B cell (primary cell): ENCODE data around the gene PLCXD3. TPM values are rescaled to one million over a fixed set of nuclear protein-coding genes. Genes with fewer than 3 reads are reported as not detected.

ENCODE experiments used
- ATAC-seq: fragments of 200-7000 bp; cut with Tn5 transposase; one replicate; pipeline ENCODE4 v1.10.0; 2021; ENCODE audit warnings: low read depth, mild to moderate bottlenecking, moderate number of reproducible peaks, moderate library complexity
- CTCF ChIA-PET: fragments of 350-600 bp; sonication (Branson Sonifier 250); formaldehyde crosslinking; loops from one replicate; lab custom pipeline; 2021; ENCODE audit warnings: antibody characterized with exemption, inconsistent platforms; lab: Charles Lee
- POLR2A ChIA-PET: fragments of 350-600 bp; sonication (Branson Sonifier 250); formaldehyde crosslinking; loops from one replicate; lab custom pipeline; 2021; ENCODE audit warnings: antibody characterized with exemption; lab: Charles Lee
- DNase-seq: peaks from one replicate; pipeline ENCODE4 v3.0.0; 2013
- H2AFZ ChIP-seq: 2 replicates; pipeline ENCODE4 v1.6.1; 2012; ENCODE audit warnings: mild to moderate bottlenecking, low read depth, low read length; ENCODE audit not compliant: insufficient read depth, poor library complexity, severe bottlenecking
- H3K27ac ChIP-seq, 2 donors: 1 replicate in 1 of 2; 2 replicates in 1 of 2; pipeline ENCODE4 v1.5.1; 2012 to 2013; ENCODE audit warnings: low read length in 2 of 2, mild to moderate bottlenecking in 2 of 2, moderate library complexity in 1 of 2
- H3K27me3 ChIP-seq, 4 experiments: fragments of 200-600 bp in 1 of 4; sonication (generic) in 1 of 4; replicated peaks in 1 of 4; 1 replicate in 2 of 4; 2 replicates in 2 of 4; pipeline versions ENCODE4 v1.6.1 to v1.7.0; 2013 to 2016; ENCODE audit warnings: low read length in 3 of 4, mild to moderate bottlenecking in 2 of 4, mixed read lengths in 1 of 4, moderate library complexity in 1 of 4; ENCODE audit not compliant: insufficient read depth in 4 of 4, control insufficient read depth in 3 of 4; ENCODE audit errors: control extremely low read depth in 1 of 4
- H3K36me3 ChIP-seq, 2 experiments: replicated peaks in 1 of 2; 1 replicate in 1 of 2; 2 replicates in 1 of 2; pipeline versions ENCODE4 v1.6.1 to v1.7.1; 2013; ENCODE audit warnings: low read length in 1 of 2; ENCODE audit not compliant: insufficient read depth in 2 of 2, control insufficient read depth in 1 of 2; ENCODE audit errors: control extremely low read depth in 1 of 2, extremely low read depth in 1 of 2
- H3K4me1 ChIP-seq, 2 donors: fragments of 200-600 bp in 1 of 2; sonication (generic) in 1 of 2; 1 replicate in 1 of 2; 2 replicates in 1 of 2; pipeline versions ENCODE4 v1.5.1 to v1.6.1; 2013 to 2017; ENCODE audit warnings: low read length in 2 of 2; ENCODE audit not compliant: control insufficient read depth in 2 of 2, insufficient read depth in 2 of 2
- H3K4me2 ChIP-seq: replicated peaks from 2 replicates; pipeline ENCODE3; 2012; ENCODE audit warnings: mild to moderate bottlenecking, low read depth, low read length; ENCODE audit not compliant: poor library complexity, severe bottlenecking
- H3K4me3 ChIP-seq, 5 experiments: fragments of 200-600 bp in 1 of 5; sonication (generic) in 1 of 5; 1 replicate in 3 of 5; 2 replicates in 2 of 5; pipeline versions ENCODE4 v1.5.1 to v1.7.0; 2011 to 2016; ENCODE audit warnings: low read length in 4 of 5, mild to moderate bottlenecking in 4 of 5, low read depth in 2 of 5, control low read depth in 1 of 5, moderate library complexity in 1 of 5; ENCODE audit not compliant: insufficient read depth in 1 of 5; ENCODE audit errors: control extremely low read depth in 1 of 5, extremely low read depth in 1 of 5
- H3K79me2 ChIP-seq: fragments of 200-600 bp; sonication (generic); one replicate; pipeline ENCODE4 v1.6.0; 2016; ENCODE audit warnings: low read length; ENCODE audit not compliant: control insufficient read depth, insufficient read depth
- H3K9ac ChIP-seq: fragments of 200-600 bp; sonication (generic); 2 replicates; pipeline ENCODE4 v1.6.1; 2017; ENCODE audit warnings: mild to moderate bottlenecking, low read length, moderate library complexity
- H3K9me3 ChIP-seq, 3 donors: one replicate each; pipeline versions ENCODE4 v1.6.1 to v1.7.1; 2013; ENCODE audit warnings: low read length in 2 of 3; ENCODE audit not compliant: control insufficient read depth in 2 of 3, insufficient read depth in 1 of 3; ENCODE audit errors: control extremely low read depth in 1 of 3
- H4K20me1 ChIP-seq: 2 replicates; pipeline ENCODE4 v1.6.0; 2012; ENCODE audit warnings: mild to moderate bottlenecking, low read length; ENCODE audit not compliant: insufficient read depth, control insufficient read depth, poor library complexity, severe bottlenecking
- H3K27ac Mint-ChIP-seq: one replicate; pipeline ENCODE4 v1.8.0; 2021; ENCODE audit warnings: mixed read lengths
- H3K27me3 Mint-ChIP-seq: one replicate; pipeline ENCODE4 v1.8.0; 2021; ENCODE audit warnings: mixed read lengths
- H3K4me1 Mint-ChIP-seq: one replicate; pipeline ENCODE4 v1.8.0; 2021; ENCODE audit warnings: mixed read lengths
- H3K4me3 Mint-ChIP-seq: one replicate; pipeline ENCODE4 v1.8.0; 2021; ENCODE audit warnings: mixed read lengths
- H3K9me3 Mint-ChIP-seq: one replicate; pipeline ENCODE4 v1.8.0; 2022; ENCODE audit warnings: mixed read lengths; ENCODE audit not compliant: insufficient read depth
- EZH2 ChIP-seq: IDR thresholded peaks from 2 replicates; pipeline ENCODE4 v1.6.1; 2012; ENCODE audit warnings: borderline replicate concordance, low read depth, mild to moderate bottlenecking, moderate library complexity, low read length; ENCODE audit not compliant: insufficient read depth, poor library complexity, severe bottlenecking
- WGBS: methylation state at CpG from one replicate; pipeline ENCODE4 v1.1.5; 2013; ENCODE audit warnings: missing lambda C conversion rate; ENCODE audit not compliant: insufficient coverage; 5-methylcytosine and 5-hydroxymethylcytosine counted together
- intact Hi-C: fragments of 100-400 bp; cut with micrococcal nuclease; formaldehyde crosslinking; loops from one replicate; pipeline ENCODE4 v1.10.0; 2022
- polyA plus RNA-seq: library from polyadenylated mRNA; depleted of rRNA; stranded (reverse); fragments of >200 nt; gene quantifications from 2 replicates; pipeline ENCODE4 v1.2.3, GENCODE V29; 2012
- total RNA-seq, 2 donors: library from RNA; stranded (reverse); fragments of 120-200 nt in 1 of 2; gene quantifications; 1 replicate in 1 of 2; 2 replicates in 1 of 2; pipeline versions ENCODE4 v1.2.3 to v1.2.4, GENCODE V29; 2013 to 2022
- TF ChIP-seq, protein P1 (sequence below): fragments of 200-600 bp; IDR thresholded peaks from one replicate; pipeline ENCODE4 v1.8.0; 2022; ENCODE audit warnings: antibody characterized with exemption, mild to moderate bottlenecking

Gene PLCXD3
- total and polyA plus RNA-seq, 2 donors (not counting 1 experiment from before 2014, with no cell fraction given), result not detected

DNA sequence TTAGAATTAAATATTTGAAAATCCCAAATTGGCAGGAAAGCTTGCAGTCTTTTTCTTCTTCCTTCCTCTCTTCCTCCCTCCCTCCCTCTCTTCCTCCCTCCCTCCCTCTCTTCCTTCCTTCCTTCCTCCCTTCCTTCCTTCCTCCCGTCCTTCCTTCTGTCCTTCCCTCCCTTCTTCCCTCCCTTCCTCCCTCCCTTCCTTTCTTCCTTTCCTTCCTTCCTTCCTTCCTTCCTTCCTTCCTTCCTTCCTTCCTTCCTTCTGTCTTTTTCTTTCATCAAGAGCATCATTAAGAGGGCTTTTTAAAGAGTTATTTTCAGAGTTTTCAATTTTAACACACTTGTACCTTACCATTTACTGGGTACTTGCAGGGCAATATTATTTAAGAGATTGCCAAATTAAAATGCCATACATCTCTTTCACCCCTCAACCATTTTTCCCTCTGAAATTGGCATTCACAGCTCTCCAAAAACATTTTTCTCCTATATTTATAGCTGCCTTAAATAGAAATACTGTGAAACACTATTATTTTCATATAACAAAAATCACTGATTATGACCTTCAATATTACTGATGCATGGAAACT, 197.8 kb downstream of the PLCXD3 start:
- CTCF ChIA-PET, result no interaction called here
- WGBS, result 75% methylated on average over 1 of the region's 1 CpG
- DNase-seq, result no peak
- Histone ChIP-seq H3K27me3 (no peaks in the 10 kb centered on the region), H3K4me1 (no peaks in the 10 kb centered on the region), H3K4me3 (no peak overlapping the region), H2AFZ (no peak overlapping the region), H4K20me1 (no peaks in the 10 kb centered on the region), H3K79me2 (no peaks in the 10 kb centered on the region), H3K36me3 (no peaks in the 10 kb centered on the region), H3K27ac (no peak overlapping the region), H3K9ac (no peak overlapping the region), H3K9me3 (peaks cover 0 to 4% (median 0%) of the 10 kb centered on the region in 3 donors), H3K4me2 (no peak overlapping the region)
- intact Hi-C loops, result no loop called here
- Mint-ChIP-seq H3K27ac (no peak overlapping the region), H3K4me1 (no peaks in the 10 kb centered on the region), H3K4me3 (no peak overlapping the region), H3K9me3 (no peaks in the 10 kb centered on the region), H3K27me3 (no peaks in the 10 kb centered on the region)
- ATAC-seq, result no peak
- POLR2A ChIA-PET, result no interaction called here
- TF ChIP-seq, protein P1, sequence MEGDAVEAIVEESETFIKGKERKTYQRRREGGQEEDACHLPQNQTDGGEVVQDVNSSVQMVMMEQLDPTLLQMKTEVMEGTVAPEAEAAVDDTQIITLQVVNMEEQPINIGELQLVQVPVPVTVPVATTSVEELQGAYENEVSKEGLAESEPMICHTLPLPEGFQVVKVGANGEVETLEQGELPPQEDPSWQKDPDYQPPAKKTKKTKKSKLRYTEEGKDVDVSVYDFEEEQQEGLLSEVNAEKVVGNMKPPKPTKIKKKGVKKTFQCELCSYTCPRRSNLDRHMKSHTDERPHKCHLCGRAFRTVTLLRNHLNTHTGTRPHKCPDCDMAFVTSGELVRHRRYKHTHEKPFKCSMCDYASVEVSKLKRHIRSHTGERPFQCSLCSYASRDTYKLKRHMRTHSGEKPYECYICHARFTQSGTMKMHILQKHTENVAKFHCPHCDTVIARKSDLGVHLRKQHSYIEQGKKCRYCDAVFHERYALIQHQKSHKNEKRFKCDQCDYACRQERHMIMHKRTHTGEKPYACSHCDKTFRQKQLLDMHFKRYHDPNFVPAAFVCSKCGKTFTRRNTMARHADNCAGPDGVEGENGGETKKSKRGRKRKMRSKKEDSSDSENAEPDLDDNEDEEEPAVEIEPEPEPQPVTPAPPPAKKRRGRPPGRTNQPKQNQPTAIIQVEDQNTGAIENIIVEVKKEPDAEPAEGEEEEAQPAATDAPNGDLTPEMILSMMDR, result no peak
- TF ChIP-seq EZH2, result no peak

DNA sequence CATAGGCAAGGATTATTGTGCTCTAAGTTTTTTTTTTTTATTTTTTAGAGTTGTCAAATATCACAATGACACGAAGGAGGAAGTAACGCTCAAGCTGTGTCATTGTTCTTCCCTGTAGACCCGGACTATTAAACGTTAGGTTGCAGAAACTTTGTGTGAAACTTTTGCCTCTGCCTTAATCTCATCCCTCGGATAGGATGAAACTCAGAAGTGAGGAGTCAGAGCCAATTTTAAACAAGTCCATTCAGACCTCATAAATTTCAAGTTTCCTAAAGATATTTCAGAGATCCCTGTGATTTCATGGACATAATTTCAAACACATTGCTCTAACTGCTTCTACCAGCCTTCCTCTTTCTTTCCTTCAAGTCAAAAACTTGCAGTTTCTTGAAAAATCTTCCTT, 198.3 kb downstream of the PLCXD3 start:
- no peak overlapping the region for H3K27ac Mint-ChIP-seq
- Histone ChIP-seq H2AFZ (no peak overlapping the region), H3K79me2 (no peaks in the 10 kb centered on the region), H3K9ac (no peak overlapping the region), H3K36me3 (no peaks in the 10 kb centered on the region), H4K20me1 (no peaks in the 10 kb centered on the region), H3K4me2 (no peak overlapping the region), H3K27me3 (no peaks in the 10 kb centered on the region), H3K9me3 (peaks cover 0 to 4% (median 0%) of the 10 kb centered on the region in 3 donors), H3K27ac (no peak overlapping the region), H3K4me3 (no peak overlapping the region), H3K4me1 (no peaks in the 10 kb centered on the region)
- ChIA-PET POLR2A (no interaction called here), CTCF (no interaction called here)
- no peak for ATAC-seq
- no peaks in the 10 kb centered on the region for H3K4me1 Mint-ChIP-seq
- WGBS, result 100% methylated on average over 1 of the region's 5 CpGs
- no peak overlapping the region for H3K4me3 Mint-ChIP-seq
- DNase-seq, result no peak
- TF ChIP-seq, protein P1, result no peak
- no peak for TF ChIP-seq EZH2
- no peaks in the 10 kb centered on the region for H3K9me3 Mint-ChIP-seq
- intact Hi-C loops, result no loop called here
- no peaks in the 10 kb centered on the region for H3K27me3 Mint-ChIP-seq
